RWPE2 (cell line): ENCODE results near the gene FAM168B.

ENCODE experiments used
- ATAC-seq: fragments of 200-7000 bp; cut with Tn5 transposase; 3 replicates; pipeline ENCODE4 v1.9.1; 2021; ENCODE audit warnings: low read depth
- DNase-seq: peaks from one replicate; pipeline ENCODE4 v3.0.0-alpha.2; 2020; ENCODE audit warnings: low spot score
- H3K27ac ChIP-seq: fragments of 450-650 bp; 2 replicates; pipeline ENCODE4 v1.5.1; 2017; ENCODE audit warnings: mild to moderate bottlenecking; ENCODE audit not compliant: poor library complexity, severe bottlenecking
- H3K27me3 ChIP-seq: fragments of 250-450 bp; sonication (Bioruptor Pico); 2 replicates; pipeline ENCODE4 v1.5.1; 2021; ENCODE audit warnings: mild to moderate bottlenecking, moderate library complexity; ENCODE audit not compliant: insufficient read depth, poor library complexity, severe bottlenecking
- H3K36me3 ChIP-seq: fragments of 250-450 bp; sonication (Bioruptor Pico); 2 replicates; pipeline ENCODE4 v1.5.1; 2020; ENCODE audit warnings: low read depth, mild to moderate bottlenecking, moderate library complexity
- H3K4me1 ChIP-seq: fragments of 250-450 bp; sonication (Bioruptor Pico); 2 replicates; pipeline ENCODE4 v1.5.1; 2021; ENCODE audit warnings: mild to moderate bottlenecking, moderate library complexity; ENCODE audit not compliant: insufficient read depth, poor library complexity, severe bottlenecking
- H3K4me3 ChIP-seq: fragments of 250-450 bp; sonication (Bioruptor Pico); 2 replicates; pipeline ENCODE4 v1.5.1; 2021; ENCODE audit warnings: mild to moderate bottlenecking, moderate library complexity; ENCODE audit not compliant: severe bottlenecking
- H3K9me3 ChIP-seq: fragments of 250-450 bp; sonication (Bioruptor Pico); 2 replicates; pipeline ENCODE4 v1.5.1; 2021; ENCODE audit warnings: mild to moderate bottlenecking, moderate library complexity; ENCODE audit not compliant: severe bottlenecking
- TF ChIP-seq, protein P1 (sequence below): fragments of 450-650 bp; IDR thresholded peaks from one replicate; pipeline ENCODE4 v1.5.1; 2017; ENCODE audit warnings: mild to moderate bottlenecking, moderate library complexity; ENCODE audit not compliant: poor library complexity, severe bottlenecking

Gene FAM168B

DNA sequence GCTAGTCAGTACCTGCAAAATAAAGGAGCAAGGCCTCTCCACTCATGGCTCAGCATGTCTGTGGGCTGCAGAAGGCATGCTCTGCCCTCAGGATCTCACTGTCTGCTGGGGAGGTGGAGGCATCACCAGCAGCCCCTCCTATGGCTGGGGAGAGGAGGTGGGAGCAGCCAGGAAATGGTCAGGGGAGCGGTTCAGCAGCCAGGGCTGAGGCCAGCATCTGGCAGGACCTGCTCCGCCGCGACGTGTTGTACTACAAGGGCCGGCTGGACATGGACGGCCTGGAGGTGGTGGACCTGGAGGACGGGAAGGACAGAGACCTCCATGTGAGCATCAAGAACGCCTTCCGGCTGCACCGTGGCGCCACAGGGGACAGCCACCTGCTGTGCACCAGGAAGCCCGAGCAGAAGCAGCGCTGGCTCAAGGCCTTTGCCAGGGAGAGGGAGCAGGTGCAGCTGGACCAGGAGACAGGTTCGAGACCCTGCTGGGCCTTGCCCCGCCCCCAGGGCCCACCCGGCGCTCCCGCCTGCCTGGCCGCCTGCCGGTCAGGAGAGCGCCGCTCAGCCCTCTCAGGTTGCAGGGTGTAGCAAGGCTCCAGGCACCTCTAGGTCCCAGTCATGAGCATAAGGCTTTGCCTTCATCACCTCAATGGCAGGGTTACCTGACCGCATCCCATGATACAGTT is 49.0 kb downstream of the FAM168B start:
- no peaks in the 10 kb centered on the region for H3K9me3 ChIP-seq
- H3K4me1 ChIP-seq = no peaks in the 10 kb centered on the region
- no peak for DNase-seq
- no peak overlapping the region for H3K4me3 ChIP-seq
- TF ChIP-seq, protein P1, sequence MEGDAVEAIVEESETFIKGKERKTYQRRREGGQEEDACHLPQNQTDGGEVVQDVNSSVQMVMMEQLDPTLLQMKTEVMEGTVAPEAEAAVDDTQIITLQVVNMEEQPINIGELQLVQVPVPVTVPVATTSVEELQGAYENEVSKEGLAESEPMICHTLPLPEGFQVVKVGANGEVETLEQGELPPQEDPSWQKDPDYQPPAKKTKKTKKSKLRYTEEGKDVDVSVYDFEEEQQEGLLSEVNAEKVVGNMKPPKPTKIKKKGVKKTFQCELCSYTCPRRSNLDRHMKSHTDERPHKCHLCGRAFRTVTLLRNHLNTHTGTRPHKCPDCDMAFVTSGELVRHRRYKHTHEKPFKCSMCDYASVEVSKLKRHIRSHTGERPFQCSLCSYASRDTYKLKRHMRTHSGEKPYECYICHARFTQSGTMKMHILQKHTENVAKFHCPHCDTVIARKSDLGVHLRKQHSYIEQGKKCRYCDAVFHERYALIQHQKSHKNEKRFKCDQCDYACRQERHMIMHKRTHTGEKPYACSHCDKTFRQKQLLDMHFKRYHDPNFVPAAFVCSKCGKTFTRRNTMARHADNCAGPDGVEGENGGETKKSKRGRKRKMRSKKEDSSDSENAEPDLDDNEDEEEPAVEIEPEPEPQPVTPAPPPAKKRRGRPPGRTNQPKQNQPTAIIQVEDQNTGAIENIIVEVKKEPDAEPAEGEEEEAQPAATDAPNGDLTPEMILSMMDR = no peak
- ATAC-seq = no peak
- no peaks in the 10 kb centered on the region for H3K27me3 ChIP-seq
- H3K27ac ChIP-seq = no peak overlapping the region
- peaks cover 20% of the 10 kb centered on the region for H3K36me3 ChIP-seq

DNA sequence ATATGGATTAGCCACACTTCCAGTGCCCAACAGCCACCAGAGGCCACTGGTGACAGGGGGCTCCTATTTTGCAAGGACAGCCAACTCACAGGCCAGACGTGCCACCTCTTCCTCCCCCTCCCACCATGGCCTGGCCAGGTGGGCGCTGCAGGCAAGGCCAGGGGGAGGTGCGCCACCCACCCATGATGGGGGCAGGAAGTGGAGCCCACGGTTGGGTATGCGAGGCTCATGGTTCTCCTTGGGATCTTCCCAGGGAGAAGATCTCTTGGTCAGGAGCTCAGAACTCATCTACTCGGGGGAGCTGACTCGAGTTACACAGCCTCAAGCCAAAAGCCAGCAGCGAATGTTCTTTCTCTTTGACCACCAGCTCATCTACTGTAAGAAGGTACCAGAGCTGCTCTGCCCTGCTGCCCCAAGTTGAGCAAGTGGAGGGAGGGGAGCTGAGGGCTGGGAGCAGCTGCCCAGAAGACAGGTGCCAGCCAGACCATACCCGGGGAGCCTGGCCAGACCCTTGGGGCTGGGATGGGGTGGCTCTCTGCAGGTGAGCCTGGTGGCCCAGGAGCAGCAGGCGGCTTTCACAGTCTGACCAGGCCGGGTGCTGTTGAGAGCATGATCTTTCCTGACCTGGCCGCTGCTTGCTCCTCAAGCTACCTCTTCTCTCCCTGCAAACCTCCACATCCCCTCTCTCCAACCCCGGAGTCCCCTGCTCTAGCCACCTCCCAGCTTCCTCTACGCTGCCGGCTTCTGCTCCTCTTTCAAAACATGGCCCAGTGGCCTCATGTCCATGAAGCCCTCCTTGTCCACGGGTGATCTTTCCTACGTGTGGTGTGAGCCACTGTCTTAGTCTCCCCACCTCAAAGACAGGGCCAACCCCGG is 49.8 kb downstream of the FAM168B start:
- TF ChIP-seq, protein P1 = no peak
- Histone ChIP-seq H3K9me3 (no peaks in the 10 kb centered on the region), H3K4me3 (no peak overlapping the region), H3K27ac (no peak overlapping the region), H3K4me1 (no peaks in the 10 kb centered on the region), H3K36me3 (peaks cover 14% of the 10 kb centered on the region), H3K27me3 (no peaks in the 10 kb centered on the region)
- no peak for ATAC-seq
- no peak for DNase-seq

DNA sequence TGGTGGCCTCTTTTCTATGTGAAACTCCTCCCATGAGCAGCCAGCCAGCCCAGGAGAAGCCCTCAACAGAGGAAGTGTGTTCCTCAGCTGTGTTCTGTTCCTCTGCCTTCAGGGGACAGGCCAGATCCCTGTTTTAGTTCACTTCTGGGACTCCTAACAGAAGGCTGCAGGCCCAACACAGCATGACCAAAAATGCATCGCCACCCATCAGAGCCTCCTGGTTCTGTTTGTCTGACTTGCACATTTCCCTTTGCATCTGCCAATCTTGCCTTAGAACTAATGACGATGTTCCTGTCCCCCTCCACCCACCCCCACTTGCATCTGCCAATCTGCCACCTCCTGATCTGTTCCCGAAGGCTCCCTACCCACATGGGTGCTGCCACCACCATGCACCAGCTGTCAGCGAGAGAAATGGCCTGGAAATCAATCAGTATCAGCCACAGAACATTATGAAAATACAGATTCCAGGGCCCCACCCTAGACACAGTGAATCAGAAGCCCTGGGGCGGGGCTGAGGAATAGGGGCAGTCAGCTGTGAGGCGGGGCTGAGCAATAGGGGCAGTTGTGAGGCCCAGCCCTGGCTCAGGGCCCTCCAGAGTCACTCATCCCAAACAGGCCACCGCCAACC is 51.0 kb downstream of the FAM168B start:
- H3K27ac ChIP-seq = no peak overlapping the region
- no peak for DNase-seq
- peaks cover 6% of the 10 kb centered on the region; the same call in 1 of the 2 replicates for H3K36me3 ChIP-seq
- H3K9me3 ChIP-seq = no peaks in the 10 kb centered on the region
- no peak for ATAC-seq
- H3K4me1 ChIP-seq = no peaks in the 10 kb centered on the region
- TF ChIP-seq, protein P1 = no peak
- no peak overlapping the region for H3K4me3 ChIP-seq
- no peaks in the 10 kb centered on the region for H3K27me3 ChIP-seq

DNA sequence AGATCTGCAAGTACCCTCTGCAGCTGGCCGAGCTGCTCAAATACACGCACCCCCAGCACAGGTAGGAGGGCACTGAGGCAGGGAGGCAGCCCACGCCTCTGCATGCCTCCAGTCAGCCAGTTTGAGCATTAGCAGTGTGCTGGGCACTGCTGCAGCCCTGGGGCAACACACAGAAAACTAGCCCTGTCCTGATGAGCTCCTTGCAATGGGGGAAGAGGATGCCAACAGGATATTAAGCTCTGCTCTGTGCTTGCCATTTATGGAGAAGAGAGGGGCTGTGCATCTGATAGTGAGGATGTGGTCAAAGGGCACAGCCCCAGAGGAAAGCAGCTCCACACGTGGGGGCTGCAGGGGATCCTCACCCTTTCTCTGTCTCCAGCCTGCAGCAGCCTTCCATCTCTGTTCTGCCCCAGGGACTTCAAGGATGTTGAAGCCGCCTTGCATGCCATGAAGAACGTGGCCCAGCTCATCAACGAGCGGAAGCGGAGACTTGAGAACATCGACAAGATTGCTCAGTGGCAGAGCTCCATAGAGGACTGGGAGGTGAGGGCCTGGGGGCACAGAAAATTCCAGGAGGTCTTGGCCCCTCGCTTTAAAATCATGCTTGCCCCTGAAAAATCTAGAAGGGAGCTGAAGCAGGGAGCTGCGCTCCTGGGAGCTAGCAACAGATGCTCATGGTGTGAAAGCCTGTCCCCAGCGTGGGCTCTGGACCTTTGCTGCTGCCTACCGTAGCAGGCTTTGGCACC is 51.7 kb downstream of the FAM168B start:
- no peaks in the 10 kb centered on the region; the same call in 1 of the 2 replicates for H3K36me3 ChIP-seq
- no peaks in the 10 kb centered on the region for H3K4me1 ChIP-seq
- no peak overlapping the region for H3K4me3 ChIP-seq
- TF ChIP-seq, protein P1 = no peak
- DNase-seq (no peak), ATAC-seq (no peak)
- H3K27ac ChIP-seq = no peak overlapping the region
- no peaks in the 10 kb centered on the region for H3K27me3 ChIP-seq
- no peaks in the 10 kb centered on the region for H3K9me3 ChIP-seq
